Erythroblast (primary cell): Measurements from ENCODE around the gene GRHL3.

Source experiments
- GATA1 ChIP-seq: IDR thresholded peaks from 2 replicates; pipeline ENCODE4 v1.6.1; 2011; ENCODE audit warnings: low read depth, mild to moderate bottlenecking, control low read depth, low read length, moderate library complexity
- POLR2A ChIP-seq: IDR thresholded peaks from 2 replicates; pipeline ENCODE4 v1.6.1; 2011; ENCODE audit warnings: mild to moderate bottlenecking, low read length

DNA sequence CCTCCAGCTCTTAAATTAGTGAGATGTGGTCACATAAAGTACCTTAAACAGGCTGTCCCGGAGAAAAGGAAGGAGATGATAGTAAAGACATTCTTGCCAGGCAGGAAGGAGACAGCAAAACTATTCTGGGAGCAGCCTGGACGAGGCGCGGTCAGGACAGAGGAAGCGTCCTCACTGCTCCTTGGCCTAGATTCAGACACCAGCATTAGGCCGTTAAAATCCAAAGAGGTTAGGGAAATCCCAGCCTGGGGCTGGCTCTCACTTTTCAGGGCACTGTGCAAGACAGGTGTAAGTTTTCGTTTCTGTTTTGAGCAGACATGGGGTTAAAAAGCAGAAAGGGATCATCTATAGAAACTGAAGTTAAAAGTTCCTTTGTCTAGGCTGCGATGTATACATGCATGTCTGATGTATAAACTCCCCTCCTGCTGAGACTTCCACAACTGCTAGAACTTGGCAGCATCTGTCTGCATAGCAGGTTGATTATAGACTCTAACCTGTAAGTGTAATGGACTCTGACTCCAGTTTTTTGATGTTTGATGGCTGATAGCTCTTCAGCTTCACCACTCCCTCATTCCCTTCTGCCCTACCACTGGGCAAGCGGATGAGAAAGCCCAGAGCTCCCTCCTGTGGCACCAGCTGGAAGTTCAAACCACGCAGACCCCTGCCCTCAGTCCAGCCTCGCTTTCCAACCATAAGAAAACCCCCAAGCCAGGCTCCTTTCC, 72.9 kb downstream of the GRHL3 start:
- TF ChIP-seq POLR2A (no peak), GATA1 (no peak)
